H1 (cell line): ENCODE data around the gene PEAK1. TPM values are rescaled to one million over a fixed set of nuclear protein-coding genes. Genes with fewer than 3 reads are reported as not detected.

Experiments
- CTCF ChIA-PET: fragments of 300-600 bp; sonication (Branson Sonifier 250); formaldehyde crosslinking; loops from one replicate; lab custom pipeline; 2021; ENCODE audit not compliant: partially characterized antibody; lab: Charles Lee
- POLR2A ChIA-PET: fragments of 300-600 bp; sonication (Branson Sonifier 250); formaldehyde crosslinking; loops from one replicate; lab custom pipeline; 2021; ENCODE audit warnings: inconsistent platforms; ENCODE audit not compliant: partially characterized antibody; lab: Charles Lee
- DNase-seq, 2 experiments: peaks; one replicate each; pipeline versions ENCODE4 v3.0.0 to v3.0.0-alpha.2; 2010 to 2022; ENCODE audit warnings: low spot score in 2 of 2, low read depth in 1 of 2, mixed read lengths in 1 of 2
- FAIRE-seq: peaks from 2 replicates; lab custom pipeline; 2011; peaks lifted over from hg19 to GRCh38; lab: Jason Lieb, UNC
- H2AFZ ChIP-seq: 2 replicates; pipeline ENCODE4 v1.8.1; 2012; ENCODE audit warnings: low read length, inconsistent platforms
- H2AK5ac ChIP-seq: 2 replicates; pipeline ENCODE4 v1.6.1; 2013; ENCODE audit warnings: low read depth, low read length
- H2BK120ac ChIP-seq: replicated peaks from 2 replicates; pipeline ENCODE3; 2013; ENCODE audit warnings: low read depth, low read length, inconsistent platforms
- H2BK12ac ChIP-seq: 2 replicates; pipeline ENCODE4 v1.6.1; 2013; ENCODE audit warnings: low read depth, low read length
- H2BK15ac ChIP-seq: 2 replicates; pipeline ENCODE4 v1.6.1; 2013; ENCODE audit warnings: low read length
- H2BK20ac ChIP-seq: 2 replicates; pipeline ENCODE4 v1.6.1; 2013; ENCODE audit warnings: low read length
- H2BK5ac ChIP-seq: 2 replicates; pipeline ENCODE4 v1.6.1; 2013; ENCODE audit warnings: low read depth, low read length
- H3K14ac ChIP-seq: 2 replicates; pipeline ENCODE4 v1.6.1; 2013; ENCODE audit warnings: inconsistent platforms; ENCODE audit not compliant: insufficient read length
- H3K18ac ChIP-seq: 2 replicates; pipeline ENCODE4 v1.6.1; 2013; ENCODE audit warnings: low read length; ENCODE audit errors: extremely low read depth
- H3K23ac ChIP-seq: 2 replicates; pipeline ENCODE4 v1.6.1; 2013; ENCODE audit warnings: inconsistent platforms; ENCODE audit not compliant: insufficient read length
- H3K23me2 ChIP-seq: 2 replicates; pipeline ENCODE4 v1.6.1; 2013; ENCODE audit warnings: low read depth, low read length
- H3K27ac ChIP-seq: 2 replicates; pipeline ENCODE4 v1.6.1; 2011; ENCODE audit warnings: low read depth, low read length, inconsistent platforms
- H3K27me3 ChIP-seq, 4 experiments: replicated peaks in 1 of 4; 1 replicate in 1 of 4; 2 replicates in 3 of 4; pipeline versions ENCODE4 v1.6.1 to v1.8.1; 2011 to 2013; ENCODE audit warnings: low read length in 3 of 4, mild to moderate bottlenecking in 3 of 4, inconsistent platforms in 2 of 4, mixed read lengths in 2 of 4, moderate library complexity in 1 of 4; ENCODE audit not compliant: control insufficient read depth in 3 of 4, insufficient read depth in 3 of 4; ENCODE audit errors: extremely low read depth in 1 of 4
- H3K36me3 ChIP-seq, 4 experiments: 2 replicates each; pipeline versions ENCODE4 v1.6.1 to v1.8.1; 2011 to 2013; ENCODE audit warnings: mild to moderate bottlenecking in 4 of 4, low read length in 3 of 4, moderate library complexity in 2 of 4, control low read depth in 1 of 4, inconsistent platforms in 1 of 4; ENCODE audit not compliant: insufficient read depth in 4 of 4, control insufficient read depth in 2 of 4
- H3K4ac ChIP-seq: replicated peaks from 2 replicates; pipeline ENCODE3; 2013; ENCODE audit warnings: low read length, low read depth, mixed read lengths, inconsistent platforms; ENCODE audit not compliant: insufficient read length
- H3K4me1 ChIP-seq, 4 experiments: replicated peaks in 1 of 4; 1 replicate in 1 of 4; 2 replicates in 3 of 4; pipeline versions ENCODE4 v1.6.1 to v1.8.1; 2011 to 2013; ENCODE audit warnings: low read length in 3 of 4, inconsistent platforms in 2 of 4, mixed read lengths in 1 of 4; ENCODE audit not compliant: insufficient read depth in 4 of 4, control insufficient read depth in 3 of 4
- H3K4me2 ChIP-seq, 2 experiments: 2 replicates each; pipeline versions ENCODE4 v1.6.1 to v1.8.1; 2011 to 2013; ENCODE audit warnings: low read depth in 2 of 2, low read length in 2 of 2, control low read depth in 1 of 2, inconsistent platforms in 1 of 2, mild to moderate bottlenecking in 1 of 2; ENCODE audit not compliant: insufficient read depth in 1 of 2
- H3K4me3 ChIP-seq, 4 experiments: fragments of 200-600, 300-600 bp in 1 of 4; sonication (generic), shearing (Covaris generic), sonication (Bioruptor Twin) in 1 of 4; 2 replicates each; pipeline versions ENCODE4 v1.5.1 to v1.8.1; 2011 to 2016; ENCODE audit warnings: low read length in 4 of 4, low read depth in 3 of 4, control low read depth in 2 of 4, inconsistent platforms in 2 of 4, mild to moderate bottlenecking in 2 of 4, mixed read lengths in 1 of 4, moderate library complexity in 1 of 4; ENCODE audit not compliant: insufficient read depth in 2 of 4; ENCODE audit errors: extremely low read depth in 1 of 4
- H3K56ac ChIP-seq: replicated peaks from 2 replicates; pipeline ENCODE3; 2013; ENCODE audit warnings: low read depth, mild to moderate bottlenecking, mixed read lengths, low read length, inconsistent platforms; ENCODE audit not compliant: insufficient read length
- H3K79me1 ChIP-seq: 2 replicates; pipeline ENCODE4 v1.6.1; 2013; ENCODE audit warnings: low read depth, low read length, control low read depth
- H3K79me2 ChIP-seq, 2 experiments: 2 replicates each; pipeline versions ENCODE4 v1.6.1 to v1.8.1; 2012 to 2013; ENCODE audit warnings: low read length in 2 of 2, mild to moderate bottlenecking in 2 of 2, inconsistent platforms in 1 of 2; ENCODE audit not compliant: insufficient read depth in 2 of 2, control insufficient read depth in 1 of 2
- H3K9ac ChIP-seq, 4 experiments: replicated peaks in 1 of 4; 1 replicate in 1 of 4; 2 replicates in 3 of 4; pipeline versions ENCODE4 v1.6.1 to v1.8.1; 2011 to 2013; ENCODE audit warnings: low read depth in 3 of 4, low read length in 3 of 4, control low read depth in 2 of 4, mild to moderate bottlenecking in 2 of 4, moderate library complexity in 2 of 4, inconsistent platforms in 1 of 4; ENCODE audit errors: extremely low read depth in 1 of 4
- H3K9me3 ChIP-seq, 2 experiments: 2 replicates each; pipeline versions ENCODE4 v1.6.1 to v1.8.1; 2012 to 2013; ENCODE audit warnings: mild to moderate bottlenecking in 2 of 2, moderate library complexity in 2 of 2, control low read depth in 1 of 2, inconsistent platforms in 1 of 2, low read depth in 1 of 2, low read length in 1 of 2, mixed read lengths in 1 of 2; ENCODE audit not compliant: insufficient read depth in 2 of 2
- H4K20me1 ChIP-seq, 2 experiments: replicated peaks in 1 of 2; 2 replicates each; pipeline versions ENCODE3 to v1.8.1; 2011 to 2013; ENCODE audit warnings: inconsistent platforms in 2 of 2, low read length in 2 of 2, mild to moderate bottlenecking in 1 of 2; ENCODE audit not compliant: insufficient read depth in 2 of 2, control insufficient read depth in 1 of 2
- H4K5ac ChIP-seq: 2 replicates; pipeline ENCODE4 v1.6.1; 2013; ENCODE audit warnings: low read length, low read depth, mixed read lengths, inconsistent platforms; ENCODE audit not compliant: insufficient read length
- H4K8ac ChIP-seq: 2 replicates; pipeline ENCODE4 v1.8.0; 2013; ENCODE audit warnings: mild to moderate bottlenecking, moderate library complexity, low read length, inconsistent platforms; ENCODE audit not compliant: insufficient read depth; ENCODE audit errors: extremely low read depth
- H4K91ac ChIP-seq: replicated peaks from 2 replicates; pipeline ENCODE3; 2013; ENCODE audit warnings: low read length, mixed read lengths, inconsistent platforms; ENCODE audit not compliant: insufficient read length
- EGR1 ChIP-seq: IDR thresholded peaks from 2 replicates; pipeline ENCODE4 v1.6.1; 2011; ENCODE audit warnings: low read depth, low read length, borderline replicate concordance
- FOSL1 ChIP-seq: IDR thresholded peaks from 2 replicates; pipeline ENCODE4 v1.6.1; 2011; ENCODE audit warnings: mild to moderate bottlenecking, low read depth, low read length, moderate library complexity; ENCODE audit not compliant: insufficient read depth
- KDM1A ChIP-seq: fragments of 200-600, 300-600 bp; sonication (generic); IDR thresholded peaks from 2 replicates; pipeline ENCODE4 v1.7.1; 2016; ENCODE audit warnings: mild to moderate bottlenecking, low read length, borderline replicate concordance
- KDM5A ChIP-seq: fragments of 200-600 bp; IDR thresholded peaks from 2 replicates; pipeline ENCODE4 v1.7.1; 2012; ENCODE audit warnings: mild to moderate bottlenecking, low read length, inconsistent platforms, mixed read lengths
- POLR2A ChIP-seq, 2 experiments: IDR thresholded peaks; 1 replicate in 1 of 2; 2 replicates in 1 of 2; pipeline ENCODE4 v1.6.1; 2011; ENCODE audit warnings: low read depth in 2 of 2, low read length in 2 of 2, mild to moderate bottlenecking in 2 of 2; ENCODE audit errors: control extremely low read depth in 1 of 2
- SIRT6 ChIP-seq: IDR thresholded peaks from one replicate; pipeline ENCODE4 v1.7.1; 2012; ENCODE audit warnings: low read length, inconsistent platforms
- SP1 ChIP-seq: IDR thresholded peaks from 2 replicates; pipeline ENCODE4 v1.6.1; 2011; ENCODE audit warnings: low read depth, low read length
- WGBS, 2 experiments: shearing (Covaris generic) in 1 of 2; methylation state at CpG; one replicate each; pipeline versions ENCODE4 v1.1.6 to v1.1.7; 2013 to 2015; ENCODE audit warnings: low lambda C conversion rate in 2 of 2, mixed read lengths in 2 of 2, inconsistent platforms in 1 of 2, low coverage in 1 of 2, missing lambda C conversion rate in 1 of 2; ENCODE audit not compliant: insufficient replicate concordance in 2 of 2, insufficient coverage in 1 of 2, insufficient read length in 1 of 2; ENCODE audit errors: extremely low coverage in 1 of 2, missing lambda C conversion rate in 1 of 2; 5-methylcytosine and 5-hydroxymethylcytosine counted together
- polyA plus RNA-seq, 7 experiments: library from polyadenylated mRNA; depleted of rRNA in 3 of 7; stranded (reverse) in 5 of 7; unstranded in 2 of 7; fragments of >200 nt in 5 of 7; fragments of 200-250 nt in 2 of 7; gene quantifications; 1 replicate in 5 of 7; 2 replicates in 1 of 7; 4 replicates in 1 of 7; pipeline versions ENCODE4 v1.2.1 to v1.2.3, GENCODE V29; 2011 to 2013; ENCODE audit warnings: missing spikeins in 2 of 7, mixed read lengths in 2 of 7
- total RNA-seq: library from RNA; stranded (reverse); fragmentation: NEBNext Ultra II Directional; extraction: Animal tissue kit (Norgen Biotek cat#: 25700); gene quantifications from 2 replicates; pipeline ENCODE4 v1.2.1, GENCODE V29; 2021
- TF ChIP-seq, protein P1 (sequence below): IDR thresholded peaks from 2 replicates; pipeline ENCODE4 v1.6.1; 2012; ENCODE audit warnings: inconsistent platforms
- TF ChIP-seq, protein P2 (sequence below), 3 experiments: IDR thresholded peaks; 1 replicate in 2 of 3; 2 replicates in 1 of 3; pipeline versions ENCODE4 v1.5.1 to v1.6.1; 2011; ENCODE audit warnings: low read length in 3 of 3, mild to moderate bottlenecking in 3 of 3, inconsistent platforms in 2 of 3, low read depth in 1 of 3, moderate library complexity in 1 of 3; ENCODE audit not compliant: insufficient read depth in 1 of 3; ENCODE audit errors: control extremely low read depth in 1 of 3

The PEAK1 gene
- total and polyA plus RNA-seq, 2 of the 8 experiments (the other 6 are each of a cell fraction or from before 2014, with no cell fraction given), result 8.8 to 44.8 TPM

DNA sequence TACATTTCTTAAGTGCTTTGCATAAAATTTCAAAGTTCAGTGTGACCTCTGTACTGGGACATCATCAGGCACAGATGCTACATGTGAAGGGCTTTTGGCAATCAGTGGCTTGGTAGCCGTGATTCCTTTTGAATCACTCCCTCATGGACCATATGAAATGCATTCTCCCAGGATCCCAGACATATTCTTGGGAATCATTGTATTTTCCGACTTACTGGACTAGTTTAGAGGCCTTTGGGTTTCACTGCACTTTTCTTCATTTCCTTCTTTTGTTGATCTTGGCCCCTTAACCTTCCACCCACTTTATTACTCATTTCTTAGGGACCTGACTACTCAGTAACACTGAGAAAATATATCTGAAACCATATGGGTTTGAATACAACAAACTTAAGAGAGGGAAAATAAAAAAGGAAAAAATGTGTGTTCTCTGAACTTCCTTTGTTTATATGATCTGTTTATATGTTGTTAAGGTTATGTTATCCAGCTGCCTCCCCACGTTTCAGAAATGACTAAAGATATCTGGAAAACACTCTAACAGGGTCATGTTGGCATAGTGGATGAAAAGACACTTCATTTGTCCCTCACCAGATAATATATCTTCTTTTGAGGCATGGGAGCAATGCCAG, 35.9 kb upstream of the PEAK1 start:
- DNase-seq (no peak), FAIRE-seq (no peak)
- Histone ChIP-seq H3K9me3 (no peaks in the 10 kb centered on the region), H3K4me2 (no peak overlapping the region), H3K9ac (no peak overlapping the region), H2BK15ac (no peak overlapping the region), H3K56ac (no peak overlapping the region), H3K4me3 (no peak overlapping the region), H2BK120ac (no peak overlapping the region), H4K91ac (no peak overlapping the region), H3K79me1 (0 out of 2 replicates have a peak, but pooled peaks cover 2% of the 10 kb centered on the region), H2AFZ (no peak overlapping the region), H3K23me2 (no peaks in the 10 kb centered on the region), H3K4ac (no peak overlapping the region), H4K8ac (no peak overlapping the region), H3K36me3 (peaks cover 3 to 13% (median 7%) of the 10 kb centered on the region in 4 experiments; a peak in 6 of 8 replicates), H4K20me1 (no peaks in the 10 kb centered on the region), H3K27ac (no peak overlapping the region), H3K4me1 (peaks cover 0 to 4% (median 0%) of the 10 kb centered on the region in 4 experiments; a peak in 1 of 7 replicates), H2BK12ac (no peak overlapping the region), H2AK5ac (no peak overlapping the region), H3K14ac (no peak overlapping the region), H3K79me2 (peaks cover 0 to 10% of the 10 kb centered on the region in 2 experiments; a peak in 1 of 4 replicates), H3K23ac (no peak overlapping the region), H2BK20ac (no peak overlapping the region), H4K5ac (no peak overlapping the region), H2BK5ac (no peak overlapping the region), H3K18ac (no peak overlapping the region), H3K27me3 (no peaks in the 10 kb centered on the region)
- CTCF ChIA-PET, result no interaction called here
- WGBS, 2 experiments, result 83% methylated on average over 3 of the region's 3 CpGs; no CpG with 5 or more reads in 1 of the 2 experiments
- POLR2A ChIA-PET, result no interaction called here
- TF ChIP-seq, protein P1, sequence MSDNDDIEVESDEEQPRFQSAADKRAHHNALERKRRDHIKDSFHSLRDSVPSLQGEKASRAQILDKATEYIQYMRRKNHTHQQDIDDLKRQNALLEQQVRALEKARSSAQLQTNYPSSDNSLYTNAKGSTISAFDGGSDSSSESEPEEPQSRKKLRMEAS, result no peak
- TF ChIP-seq KDM1A (no peak), KDM5A (no peak), POLR2A (IDR thresholded peaks at IDR 0.05; ENCODE audit: control extremely low read depth in 1 of 2, low read depth in 2 of 2, low read length in 2 of 2) (no peak), EGR1 (no peak), SIRT6 (no peak), SP1 (no peak), FOSL1 (no peak)
- TF ChIP-seq, protein P2, sequence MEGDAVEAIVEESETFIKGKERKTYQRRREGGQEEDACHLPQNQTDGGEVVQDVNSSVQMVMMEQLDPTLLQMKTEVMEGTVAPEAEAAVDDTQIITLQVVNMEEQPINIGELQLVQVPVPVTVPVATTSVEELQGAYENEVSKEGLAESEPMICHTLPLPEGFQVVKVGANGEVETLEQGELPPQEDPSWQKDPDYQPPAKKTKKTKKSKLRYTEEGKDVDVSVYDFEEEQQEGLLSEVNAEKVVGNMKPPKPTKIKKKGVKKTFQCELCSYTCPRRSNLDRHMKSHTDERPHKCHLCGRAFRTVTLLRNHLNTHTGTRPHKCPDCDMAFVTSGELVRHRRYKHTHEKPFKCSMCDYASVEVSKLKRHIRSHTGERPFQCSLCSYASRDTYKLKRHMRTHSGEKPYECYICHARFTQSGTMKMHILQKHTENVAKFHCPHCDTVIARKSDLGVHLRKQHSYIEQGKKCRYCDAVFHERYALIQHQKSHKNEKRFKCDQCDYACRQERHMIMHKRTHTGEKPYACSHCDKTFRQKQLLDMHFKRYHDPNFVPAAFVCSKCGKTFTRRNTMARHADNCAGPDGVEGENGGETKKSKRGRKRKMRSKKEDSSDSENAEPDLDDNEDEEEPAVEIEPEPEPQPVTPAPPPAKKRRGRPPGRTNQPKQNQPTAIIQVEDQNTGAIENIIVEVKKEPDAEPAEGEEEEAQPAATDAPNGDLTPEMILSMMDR (IDR thresholded peaks at IDR 0.05; ENCODE audit: control extremely low read depth in 1 of 3, insufficient read depth in 1 of 3, low read depth in 1 of 3, low read length in 3 of 3), result no peak
